HUES6 (cell line): ENCODE results near the gene BRMS1L.
"Not testable (repeated sequence)": the region's sequence is repeated elsewhere in the genome, so short reads cannot be mapped to it uniquely, and the experiment has no call there.

ENCODE experiments used
- H3K27ac ChIP-seq: 2 replicates; pipeline ENCODE4 v1.7.0; 2013; ENCODE audit warnings: low read depth, mild to moderate bottlenecking, low read length, inconsistent platforms
- H3K27me3 ChIP-seq: 2 replicates; pipeline ENCODE4 v1.6.1; 2013; ENCODE audit warnings: low read length; ENCODE audit not compliant: control insufficient read depth, insufficient read depth
- H3K36me3 ChIP-seq: 2 replicates; pipeline ENCODE4 v1.6.1; 2013; ENCODE audit warnings: low read length; ENCODE audit not compliant: control insufficient read depth, insufficient read depth
- H3K4me1 ChIP-seq: 2 replicates; pipeline ENCODE4 v1.6.1; 2013; ENCODE audit warnings: low read length; ENCODE audit not compliant: control insufficient read depth, insufficient read depth
- H3K4me3 ChIP-seq: 2 replicates; pipeline ENCODE4 v1.5.1; 2013; ENCODE audit warnings: low read depth, low read length
- H3K9ac ChIP-seq: one replicate; pipeline ENCODE4 v1.6.1; 2013; ENCODE audit warnings: mild to moderate bottlenecking, low read length
- H3K9me3 ChIP-seq: 2 replicates; pipeline ENCODE4 v1.6.1; 2013; ENCODE audit warnings: low read depth, low read length; ENCODE audit not compliant: control insufficient read depth, insufficient read depth

BRMS1L gene

DNA sequence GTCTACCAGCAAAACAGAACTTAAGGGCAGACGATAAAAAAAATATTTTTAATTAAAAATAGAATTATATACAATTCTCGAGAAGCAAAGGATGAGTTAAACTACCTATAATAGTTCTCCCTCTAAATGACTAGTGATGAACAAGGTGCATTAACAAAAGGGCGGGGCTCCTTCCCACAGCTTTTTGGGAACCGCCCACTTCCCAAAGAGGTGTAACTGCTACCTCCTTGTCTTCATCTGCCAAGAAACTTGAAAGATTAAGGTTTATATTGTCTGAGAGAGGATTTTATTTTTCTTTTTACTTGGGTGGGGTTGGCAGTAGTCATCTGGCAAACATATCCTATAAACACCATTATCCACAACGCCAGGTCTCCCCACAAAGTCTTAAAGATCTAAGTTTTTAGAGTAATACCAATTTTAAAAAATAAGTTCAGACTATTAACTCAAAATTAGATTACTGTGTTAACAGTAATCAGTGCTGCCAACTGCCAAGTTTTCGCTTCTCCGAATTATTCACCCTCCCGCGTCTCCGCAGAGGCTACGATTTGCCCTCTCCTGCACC lies 18.0 kb upstream of the BRMS1L start:
- H3K36me3 ChIP-seq, result no peaks in the 10 kb centered on the region
- H3K27ac ChIP-seq, result 0 out of 2 replicates have a peak overlapping the region, but pooled peaks have one; percentile 7
- peak overlapping the region; percentile 72 for H3K9ac ChIP-seq
- no peaks in the 10 kb centered on the region for H3K27me3 ChIP-seq
- H3K4me3 ChIP-seq, result peak overlapping the region; percentile 78
- H3K4me1 ChIP-seq, result peaks cover 9% of the 10 kb centered on the region
- H3K9me3 ChIP-seq, result no peaks in the 10 kb centered on the region

GRCh38 chr14:35808638-35809563 lies 17.2 kb upstream of the BRMS1L start, which contains the start of gene RALGAPA1:
RALGAPA1 (minus strand) TSS chr14:35809295; CDS start chr14:35808835, 460 bp downstream.
- peak within 1 kb of the TSS; percentile 78 for H3K4me3 ChIP-seq
- not testable (repeated sequence) for H3K9me3 ChIP-seq, H3K36me3 ChIP-seq, H3K27me3 ChIP-seq, H3K4me1 ChIP-seq
- peak within 1 kb of the TSS; percentile 72 for H3K9ac ChIP-seq
- peak within 1 kb of the TSS; percentile 7; the same call in 1 of the 2 replicates for H3K27ac ChIP-seq

GRCh38 chr14:35809597-35809996 lies 16.5 kb upstream of the BRMS1L start:
- H3K9me3 ChIP-seq, result no peaks in the 10 kb centered on the region
- H3K4me1 ChIP-seq, result peaks cover 9% of the 10 kb centered on the region
- no peak overlapping the region for H3K27ac ChIP-seq
- no peaks in the 10 kb centered on the region for H3K27me3 ChIP-seq
- H3K36me3 ChIP-seq, result no peaks in the 10 kb centered on the region
- 0 out of 2 replicates have a peak overlapping the region, but pooled peaks have one; percentile 78 for H3K4me3 ChIP-seq
- H3K9ac ChIP-seq, result no peak overlapping the region

DNA sequence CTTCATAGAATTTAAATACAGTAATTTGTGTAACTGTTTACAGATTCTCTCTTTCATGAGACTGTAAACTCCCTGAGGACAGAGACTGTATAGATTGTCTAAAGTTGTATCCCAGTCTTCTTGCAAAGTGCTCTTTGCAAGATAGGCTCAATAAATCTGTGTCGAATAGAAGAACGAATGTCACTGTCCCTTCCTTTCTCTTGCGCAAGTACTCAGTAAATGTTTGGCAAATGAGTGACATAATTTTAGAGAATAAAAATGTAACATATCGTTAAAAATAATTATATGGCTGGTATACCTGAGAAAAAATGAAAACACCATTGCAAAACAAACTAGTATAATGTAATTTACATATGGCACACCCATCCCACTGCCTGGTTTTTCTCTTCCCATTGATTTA lies 15.2 kb upstream of the BRMS1L start:
- no peaks in the 10 kb centered on the region for H3K9me3 ChIP-seq
- peaks cover 9% of the 10 kb centered on the region for H3K4me1 ChIP-seq
- no peaks in the 10 kb centered on the region for H3K27me3 ChIP-seq
- H3K27ac ChIP-seq, result no peak overlapping the region
- H3K9ac ChIP-seq, result no peak overlapping the region
- H3K4me3 ChIP-seq, result no peak overlapping the region
- no peaks in the 10 kb centered on the region for H3K36me3 ChIP-seq

- Histone ChIP-seq H3K9ac (no peak overlapping the region), H3K4me3 (no peak overlapping the region), H3K27ac (no peak overlapping the region), H3K4me1 (no peaks in the 10 kb centered on the region), H3K27me3 (no peaks in the 10 kb centered on the region), H3K36me3 (no peaks in the 10 kb centered on the region), H3K9me3 (no peaks in the 10 kb centered on the region)
These were observed 11.7 kb upstream of the BRMS1L start for GRCh38 chr14:35814371-35815005.

DNA sequence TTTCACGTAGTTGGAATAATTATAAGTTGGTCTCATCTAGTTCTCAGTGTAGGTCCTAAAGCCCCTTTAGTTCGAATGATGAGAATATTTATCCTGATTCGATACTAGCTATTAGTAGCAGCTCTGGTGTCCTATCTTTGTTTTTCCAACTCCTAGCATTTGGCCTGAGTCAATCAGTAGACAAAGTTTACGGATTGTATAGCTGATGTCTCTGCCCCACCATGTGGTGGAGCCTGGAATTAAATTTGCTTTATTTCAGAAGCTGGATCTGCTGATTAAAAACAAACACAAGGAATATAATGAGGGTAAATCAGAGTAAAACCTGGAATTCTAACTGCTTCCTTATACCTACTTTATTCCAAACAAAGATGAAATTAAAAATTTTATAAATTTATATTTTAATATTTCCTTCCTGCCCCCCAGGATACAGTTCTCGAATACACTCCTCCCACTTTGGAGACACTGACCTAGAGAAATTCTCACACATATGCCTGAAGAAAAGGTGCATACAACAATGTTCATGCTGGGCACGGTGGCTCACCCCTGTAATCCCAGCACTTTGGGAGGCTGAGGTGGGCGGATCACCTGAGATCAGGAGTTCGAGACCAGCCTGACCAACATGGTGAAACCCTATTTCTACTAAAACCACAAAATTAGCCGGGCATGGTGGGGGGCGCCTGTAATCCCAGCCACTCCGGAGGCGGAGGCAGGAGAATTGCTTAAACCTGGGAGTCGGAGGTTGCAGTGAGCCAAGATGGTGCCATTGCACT lies 7.6 kb upstream of the BRMS1L start:
- Histone ChIP-seq H3K4me3 (no peak overlapping the region), H3K9ac (no peak overlapping the region), H3K36me3 (no peaks in the 10 kb centered on the region), H3K9me3 (no peaks in the 10 kb centered on the region), H3K4me1 (no peaks in the 10 kb centered on the region), H3K27me3 (no peaks in the 10 kb centered on the region), H3K27ac (no peak overlapping the region)

GRCh38 chr14:35819591-35820540 lies 6.3 kb upstream of the BRMS1L start:
- no peak overlapping the region for H3K27ac ChIP-seq

GRCh38 chr14:35821564-35822411 lies 4.3 kb upstream of the BRMS1L start:
- Histone ChIP-seq H3K27ac (no peak overlapping the region), H3K9me3 (no peaks in the 10 kb centered on the region), H3K9ac (no peak overlapping the region), H3K4me3 (no peak overlapping the region), H3K4me1 (no peaks in the 10 kb centered on the region), H3K27me3 (no peaks in the 10 kb centered on the region), H3K36me3 (no peaks in the 10 kb centered on the region)

More at GRCh38 chr14:35819591-35820540, 6.3 kb upstream of the BRMS1L start:
- no peaks in the 10 kb centered on the region for H3K27me3 ChIP-seq
- H3K9ac ChIP-seq, result no peak overlapping the region
- no peaks in the 10 kb centered on the region for H3K36me3 ChIP-seq
- no peak overlapping the region for H3K4me3 ChIP-seq
- no peaks in the 10 kb centered on the region for H3K9me3 ChIP-seq
- no peaks in the 10 kb centered on the region for H3K4me1 ChIP-seq

DNA sequence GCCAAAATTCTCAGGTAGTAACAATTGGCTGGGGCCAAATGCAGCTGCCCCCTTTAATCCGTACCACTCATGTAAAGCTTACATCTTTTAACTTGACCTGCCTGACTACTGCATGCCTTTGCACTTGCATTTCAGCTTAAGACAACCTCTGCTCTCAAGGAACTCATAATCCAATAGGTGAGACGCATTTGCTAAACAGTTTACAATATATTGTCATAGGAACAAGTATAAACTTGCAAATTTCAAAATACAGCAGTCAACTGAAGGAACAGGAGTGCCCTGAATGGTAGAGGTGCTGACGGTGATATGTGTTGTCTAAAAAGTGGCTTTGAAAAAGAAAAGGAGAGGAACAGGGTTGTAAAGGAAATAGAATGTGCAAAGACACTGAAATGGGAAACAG lies 3.6 kb upstream of the BRMS1L start:
- H3K4me1 ChIP-seq, result peaks cover 3% of the 10 kb centered on the region; the same call in 1 of the 2 replicates
- no peaks in the 10 kb centered on the region for H3K36me3 ChIP-seq
- H3K4me3 ChIP-seq, result no peak overlapping the region
- H3K9ac ChIP-seq, result no peak overlapping the region
- H3K27me3 ChIP-seq, result no peaks in the 10 kb centered on the region
- H3K27ac ChIP-seq, result no peak overlapping the region
- no peaks in the 10 kb centered on the region for H3K9me3 ChIP-seq
